NCI-H2029 (cell line): ENCODE results near the gene SDHAF3.

ENCODE experiments used
- DNase-seq: peaks from one replicate; lab custom pipeline; 2025; lab: John Stamatoyannopoulos, UW

SDHAF3 gene

GRCh38 chr7:97218767-97219166 lies 101.3 kb downstream of the SDHAF3 start:
- DNase-seq: peak; percentile 4

- DNase-seq: no peak
Observed at GRCh38 chr7:97219237-97219636, 101.7 kb downstream of the SDHAF3 start.

DNA sequence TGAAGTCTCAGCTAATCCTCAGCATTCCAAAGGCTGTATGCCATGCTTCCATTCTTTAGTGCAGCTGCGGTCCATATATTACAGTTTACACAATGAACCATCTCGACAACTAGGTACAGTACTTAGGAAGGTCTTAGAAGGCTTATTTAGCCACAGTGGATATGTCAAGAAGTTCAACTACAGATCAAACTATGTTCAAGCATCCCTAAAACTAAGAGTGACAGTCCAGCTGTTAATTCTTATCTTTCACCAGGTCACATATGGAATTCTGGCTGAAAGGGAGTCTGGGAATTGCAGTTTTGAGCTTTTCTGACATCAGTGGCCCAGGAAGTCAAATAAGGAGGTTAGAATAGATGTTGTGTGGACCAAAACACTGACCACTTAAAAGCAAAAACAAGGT lies 106.8 kb downstream of the SDHAF3 start:
- no peak for DNase-seq

DNA sequence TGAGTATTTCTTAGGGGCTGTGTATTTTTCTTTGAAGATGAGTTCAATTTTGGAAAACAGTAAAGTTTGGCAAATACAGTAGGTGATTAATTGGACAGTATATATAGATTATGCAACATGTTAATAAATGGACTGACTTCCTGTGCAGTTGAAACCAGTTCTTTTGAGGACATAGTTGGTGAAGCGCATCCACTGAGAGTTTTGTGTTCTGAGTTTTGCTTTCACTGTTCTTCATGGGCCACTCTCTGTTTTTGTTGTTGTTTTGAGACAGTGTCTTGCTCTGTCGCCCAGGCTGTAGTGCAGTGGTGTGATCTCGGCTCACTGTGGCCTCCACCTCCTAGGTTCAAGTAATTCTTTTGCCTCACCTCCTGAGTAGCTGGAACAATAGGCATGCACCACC lies 109.0 kb downstream of the SDHAF3 start:
- DNase-seq: no peak
